ENCODE measurements around the gene UBL3. TPM values are rescaled to one million over a fixed set of nuclear protein-coding genes. Genes with fewer than 3 reads are reported as not detected.

UBL3 gene
- total and polyA plus RNA-seq, 2 donors from 2014 or later: 18.1 to 34.1 TPM

DNA sequence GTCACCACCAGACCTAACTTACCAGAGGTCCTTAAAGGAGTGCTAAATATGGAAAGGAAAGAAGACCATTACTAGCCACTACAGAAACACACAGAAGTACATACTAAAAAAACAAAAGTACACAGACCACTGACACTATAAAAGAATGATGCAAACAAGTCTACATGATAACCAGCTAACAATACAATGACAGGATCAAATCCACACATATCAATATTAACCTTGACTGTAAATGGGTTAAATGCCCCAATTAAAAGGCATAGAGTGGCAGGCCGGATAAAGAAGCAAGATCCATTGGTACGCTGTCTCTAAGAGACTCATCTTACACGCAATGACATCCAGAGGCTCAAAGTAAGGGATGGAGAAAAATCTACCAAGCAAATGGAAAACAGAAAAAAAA is 47.2 kb downstream of the UBL3 start:
- H3K27ac ChIP-seq (ENCODE audit: low read depth in 2 of 2, low read length in 2 of 2): no peak overlapping the region
- TF ChIP-seq, protein P1, sequence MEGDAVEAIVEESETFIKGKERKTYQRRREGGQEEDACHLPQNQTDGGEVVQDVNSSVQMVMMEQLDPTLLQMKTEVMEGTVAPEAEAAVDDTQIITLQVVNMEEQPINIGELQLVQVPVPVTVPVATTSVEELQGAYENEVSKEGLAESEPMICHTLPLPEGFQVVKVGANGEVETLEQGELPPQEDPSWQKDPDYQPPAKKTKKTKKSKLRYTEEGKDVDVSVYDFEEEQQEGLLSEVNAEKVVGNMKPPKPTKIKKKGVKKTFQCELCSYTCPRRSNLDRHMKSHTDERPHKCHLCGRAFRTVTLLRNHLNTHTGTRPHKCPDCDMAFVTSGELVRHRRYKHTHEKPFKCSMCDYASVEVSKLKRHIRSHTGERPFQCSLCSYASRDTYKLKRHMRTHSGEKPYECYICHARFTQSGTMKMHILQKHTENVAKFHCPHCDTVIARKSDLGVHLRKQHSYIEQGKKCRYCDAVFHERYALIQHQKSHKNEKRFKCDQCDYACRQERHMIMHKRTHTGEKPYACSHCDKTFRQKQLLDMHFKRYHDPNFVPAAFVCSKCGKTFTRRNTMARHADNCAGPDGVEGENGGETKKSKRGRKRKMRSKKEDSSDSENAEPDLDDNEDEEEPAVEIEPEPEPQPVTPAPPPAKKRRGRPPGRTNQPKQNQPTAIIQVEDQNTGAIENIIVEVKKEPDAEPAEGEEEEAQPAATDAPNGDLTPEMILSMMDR (IDR thresholded peaks at IDR 0.05; ENCODE audit: borderline replicate concordance, extremely low read depth, insufficient read depth): no peak
- peaks cover 0 to 4% (median 0%) of the 10 kb centered on the region in 3 donors for H3K9me3 ChIP-seq (ENCODE audit: control insufficient read depth in 2 of 3, insufficient read depth in 1 of 3, low read length in 3 of 3)
- no peaks in the 10 kb centered on the region for H3K36me3 ChIP-seq (ENCODE audit: control insufficient read depth in 2 of 3, insufficient read depth in 3 of 3, low read length in 3 of 3)
- intact Hi-C loops (cut with DNase I): no loop called here
- no peak overlapping the region for H3K4me3 ChIP-seq (ENCODE audit: low read length in 3 of 3)
- DNase-seq (no peak), FAIRE-seq (no peak)
- H3K4me1 ChIP-seq (ENCODE audit: control insufficient read depth in 2 of 3, insufficient read depth in 2 of 3, low read depth in 1 of 3, low read length in 3 of 3): peaks cover 0 to 11% (median 8%) of the 10 kb centered on the region in 3 donors
- H3K9ac ChIP-seq (ENCODE audit: low read length in 3 of 3): no peak overlapping the region
- no peaks in the 10 kb centered on the region for H3K27me3 ChIP-seq (ENCODE audit: control insufficient read depth, insufficient read depth, low read length)

DNA sequence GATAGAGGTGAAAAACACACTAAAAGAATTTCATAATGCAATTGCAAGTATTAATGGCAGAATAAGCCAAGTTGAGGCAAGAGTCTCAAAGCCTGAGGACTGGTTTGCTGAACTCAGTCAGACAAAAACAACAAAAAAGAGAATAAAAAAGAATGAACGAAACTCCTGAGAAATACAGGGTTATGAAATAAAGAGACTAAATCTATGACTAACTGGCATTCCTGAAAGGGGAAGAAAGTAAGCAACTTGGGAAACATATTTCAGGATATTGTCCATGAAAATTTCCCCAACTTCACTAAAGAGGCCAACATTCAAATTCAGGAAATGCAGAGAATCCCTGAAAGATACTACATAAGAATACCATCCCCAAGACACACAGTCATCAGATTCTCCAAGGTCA is 47.8 kb downstream of the UBL3 start:
- FAIRE-seq (no peak), DNase-seq (no peak)
- intact Hi-C loops (cut with DNase I): no loop called here
- peaks cover 0 to 4% (median 0%) of the 10 kb centered on the region in 3 donors for H3K9me3 ChIP-seq (ENCODE audit: control insufficient read depth in 2 of 3, insufficient read depth in 1 of 3, low read length in 3 of 3)
- H3K4me1 ChIP-seq (ENCODE audit: control insufficient read depth in 2 of 3, insufficient read depth in 2 of 3, low read depth in 1 of 3, low read length in 3 of 3): peaks cover 0 to 8% (median 7%) of the 10 kb centered on the region in 3 donors
- H3K27me3 ChIP-seq (ENCODE audit: control insufficient read depth, insufficient read depth, low read length): no peaks in the 10 kb centered on the region
- no peaks in the 10 kb centered on the region for H3K36me3 ChIP-seq (ENCODE audit: control insufficient read depth in 2 of 3, insufficient read depth in 3 of 3, low read length in 3 of 3)
- H3K4me3 ChIP-seq (ENCODE audit: low read length in 3 of 3): no peak overlapping the region
- H3K27ac ChIP-seq (ENCODE audit: low read depth in 2 of 2, low read length in 2 of 2): no peak overlapping the region
- TF ChIP-seq, protein P1 (IDR thresholded peaks at IDR 0.05; ENCODE audit: borderline replicate concordance, extremely low read depth, insufficient read depth): no peak
- H3K9ac ChIP-seq (ENCODE audit: low read length in 3 of 3): no peak overlapping the region

DNA sequence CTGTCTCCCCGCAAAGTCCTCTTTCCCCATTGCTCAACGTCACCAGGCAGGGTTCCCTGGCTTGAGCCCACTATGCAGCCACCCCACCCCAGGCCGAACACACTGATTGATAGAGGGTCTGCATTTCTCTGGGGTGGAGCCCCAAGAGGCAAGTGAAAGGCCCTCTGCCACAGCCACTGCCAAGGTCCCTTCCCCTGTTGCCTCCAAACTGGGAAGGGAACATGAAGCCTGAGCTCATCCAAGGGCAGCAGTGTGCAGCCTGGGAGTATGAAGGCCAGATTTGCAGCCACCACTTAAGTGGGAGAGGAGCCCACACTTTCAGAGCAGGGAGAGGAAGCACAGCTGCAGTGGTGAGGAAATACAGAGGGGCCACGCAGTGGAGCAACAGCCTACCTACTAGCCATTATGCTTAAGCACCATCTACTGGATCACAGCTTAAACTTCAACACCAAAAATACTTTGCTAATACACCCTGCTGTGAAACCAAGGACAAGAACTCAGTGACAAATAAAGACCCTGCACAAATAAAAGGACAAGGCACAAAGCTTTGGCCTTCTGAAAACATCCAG is 48.6 kb downstream of the UBL3 start:
- TF ChIP-seq, protein P1 (IDR thresholded peaks at IDR 0.05; ENCODE audit: borderline replicate concordance, extremely low read depth, insufficient read depth): no peak
- no peak overlapping the region for H3K9ac ChIP-seq (ENCODE audit: low read length in 3 of 3)
- FAIRE-seq (no peak), DNase-seq (peak in 1 of 5 donors; percentile 27)
- intact Hi-C loops (cut with DNase I): no loop called here
- H3K4me3 ChIP-seq (ENCODE audit: low read length in 3 of 3): no peak overlapping the region
- H3K27me3 ChIP-seq (ENCODE audit: control insufficient read depth, insufficient read depth, low read length): no peaks in the 10 kb centered on the region
- H3K27ac ChIP-seq (ENCODE audit: low read depth in 2 of 2, low read length in 2 of 2): no peak overlapping the region
- peaks cover 0 to 4% (median 0%) of the 10 kb centered on the region in 3 donors for H3K9me3 ChIP-seq (ENCODE audit: control insufficient read depth in 2 of 3, insufficient read depth in 1 of 3, low read length in 3 of 3)
- no peaks in the 10 kb centered on the region for H3K36me3 ChIP-seq (ENCODE audit: control insufficient read depth in 2 of 3, insufficient read depth in 3 of 3, low read length in 3 of 3)
- peaks cover 0 to 5% (median 0%) of the 10 kb centered on the region in 3 donors for H3K4me1 ChIP-seq (ENCODE audit: control insufficient read depth in 2 of 3, insufficient read depth in 2 of 3, low read depth in 1 of 3, low read length in 3 of 3)

DNA sequence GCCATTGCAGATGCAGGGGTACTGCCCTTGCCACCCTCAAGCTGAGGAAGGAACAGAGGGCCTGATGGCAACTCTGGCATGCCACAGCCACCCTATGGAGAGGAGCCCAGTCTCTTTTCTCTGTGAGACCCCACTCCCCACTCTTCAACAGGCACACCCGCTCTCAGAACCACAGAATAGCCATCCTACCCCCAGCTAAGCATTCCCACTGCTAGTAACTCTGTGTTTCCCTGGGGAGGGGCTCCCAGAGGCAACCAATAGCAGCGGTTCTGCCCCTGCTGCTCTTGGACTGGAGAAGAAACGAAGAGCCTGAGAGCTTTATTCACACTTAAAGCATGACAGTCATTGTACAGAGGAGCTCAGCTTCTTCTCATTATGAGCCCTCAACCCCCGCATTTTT is 49.3 kb downstream of the UBL3 start:
- FAIRE-seq: no peak
- peaks cover 0 to 4% (median 0%) of the 10 kb centered on the region in 3 donors for H3K9me3 ChIP-seq (ENCODE audit: control insufficient read depth in 2 of 3, insufficient read depth in 1 of 3, low read length in 3 of 3)
- intact Hi-C loops (cut with DNase I): no loop called here

More for the DNA sequence above, 49.3 kb downstream of the UBL3 start:
- no peaks in the 10 kb centered on the region for H3K36me3 ChIP-seq (ENCODE audit: control insufficient read depth in 2 of 3, insufficient read depth in 3 of 3, low read length in 3 of 3)
- no peaks in the 10 kb centered on the region for H3K27me3 ChIP-seq (ENCODE audit: control insufficient read depth, insufficient read depth, low read length)
- DNase-seq: no peak
- TF ChIP-seq, protein P1 (IDR thresholded peaks at IDR 0.05; ENCODE audit: borderline replicate concordance, extremely low read depth, insufficient read depth): no peak
- H3K27ac ChIP-seq (ENCODE audit: low read depth in 2 of 2, low read length in 2 of 2): no peak overlapping the region
- H3K4me1 ChIP-seq (ENCODE audit: control insufficient read depth in 2 of 3, insufficient read depth in 2 of 3, low read depth in 1 of 3, low read length in 3 of 3): peaks cover 0 to 5% (median 0%) of the 10 kb centered on the region in 3 donors
- no peak overlapping the region for H3K9ac ChIP-seq (ENCODE audit: low read length in 3 of 3)
- no peak overlapping the region for H3K4me3 ChIP-seq (ENCODE audit: low read length in 3 of 3)

Measured in kidney (tissue), 14 donors.